Measurements from ENCODE around the gene MVP. TPM values are rescaled to one million over a fixed set of nuclear protein-coding genes. Genes with fewer than 3 reads are reported as not detected.

MVP gene
- total RNA-seq, 1 experiment from 2014 or later = 75.1 TPM

- CTCF ChIA-PET = no interaction called here
- no peak overlapping the region for H3K4me2 ChIP-seq (ENCODE audit: low read length)
Measured at GRCh38 chr16:29891525-29892457, 71.5 kb downstream of the MVP start.

More at GRCh38 chr16:29891525-29892457, 71.5 kb downstream of the MVP start:
- intact Hi-C loops (cut with micrococcal nuclease) = no loop called here
- H3K36me3 ChIP-seq (ENCODE audit: control insufficient read depth in 1 of 2, insufficient read depth in 2 of 2, low read length in 2 of 2) = no peaks in the 10 kb centered on the region
- no peaks in the 10 kb centered on the region for H3K79me2 ChIP-seq (ENCODE audit: insufficient read depth, low read length)
- H3K9me3 ChIP-seq (ENCODE audit: control insufficient read depth in 1 of 2, insufficient read depth in 1 of 2, low read depth in 1 of 2, low read length in 2 of 2) = no peaks in the 10 kb centered on the region
- DNase-seq (ENCODE audit: low read depth, low spot score) (no peak), ATAC-seq (no peak)
- H3K27me3 ChIP-seq (ENCODE audit: insufficient read depth, low read length) = no peaks in the 10 kb centered on the region
- POLR2A ChIA-PET = no interaction called here
- no peak overlapping the region for H3K4me3 ChIP-seq (replicated peaks in 1 of 2; ENCODE audit: low read depth in 1 of 2, low read length in 2 of 2)
- no peak overlapping the region for H3K27ac ChIP-seq (ENCODE audit: low read depth, low read length)
- RAD21 ChIA-PET (ENCODE audit: low non-redundant PET in 1 of 2, low total read pairs in 2 of 2, uncharacterized antibody in 2 of 2, unreplicated experiment in 2 of 2) = interaction anchor here in 1 of 2 experiments (0.7 kb wide), 1 partner anchor 8 kb away, joined by 3 read pairs; the partner anchor contains the start of genes ASPHD1 and SEZ6L2
- no peak overlapping the region for H3K9ac ChIP-seq (ENCODE audit: low read length)
- BruUV-seq (replicated peaks) = no TSS peak
- H4K20me1 ChIP-seq (ENCODE audit: insufficient read depth) = no peaks in the 10 kb centered on the region
- no peak overlapping the region for H2AFZ ChIP-seq (ENCODE audit: low read depth, low read length, poor library complexity, severe bottlenecking)
- no peaks in the 10 kb centered on the region for H3K9me2 ChIP-seq (ENCODE audit: insufficient read depth)
- H3K4me1 ChIP-seq (ENCODE audit: control insufficient read depth in 1 of 2, insufficient read depth in 2 of 2, low read length in 2 of 2) = no peaks in the 10 kb centered on the region
- no peak for TF ChIP-seq POLR2AphosphoS5 (IDR thresholded peaks at IDR 0.05; ENCODE audit: low read depth, low read length)
- TF ChIP-seq SP1 (IDR thresholded peaks at IDR 0.05; ENCODE audit: low read depth) = no peak
- no peak for TF ChIP-seq ZFX (IDR thresholded peaks at IDR 0.05)
- no peak for TF ChIP-seq EZH2phosphoT487 (IDR thresholded peaks at IDR 0.05; ENCODE audit: borderline replicate concordance)
- no peak for TF ChIP-seq RAD21 (IDR thresholded peaks at IDR 0.05; ENCODE audit: low read depth)
- TF ChIP-seq JUND (IDR thresholded peaks at IDR 0.05) = no peak
- no peak for TF ChIP-seq ZNF274 (IDR thresholded peaks at IDR 0.05; ENCODE audit: low read depth, low read length)
- no peak for TF ChIP-seq REST (IDR thresholded peaks at IDR 0.05; ENCODE audit: low read depth)

All from HCT116 (cell line).